Upper lobe of left lung (tissue), 6 donors: ENCODE data around the gene KMT2E. TPM values are rescaled to one million over a fixed set of nuclear protein-coding genes. Genes with fewer than 3 reads are reported as not detected.

Source experiments
- ATAC-seq, 2 donors: fragments of 200-7000 bp; cut with Tn5 transposase; one replicate each; pipeline ENCODE4 v1.9.1; 2022; ENCODE audit warnings: mild to moderate bottlenecking in 2 of 2, moderate library complexity in 2 of 2; ENCODE audit not compliant: low FRiP score in 2 of 2
- DNase-seq, 2 donors: peaks; one replicate each; pipeline ENCODE4 v3.0.0-alpha.2; 2019 to 2020
- H3K27ac ChIP-seq, 4 donors: fragments of 200-600 bp; sonication (generic); one replicate each; pipeline ENCODE4 v1.5.1; 2016 to 2019
- H3K27me3 ChIP-seq, 4 donors: fragments of 200-600 bp; sonication (generic); one replicate each; pipeline ENCODE4 v1.5.1; 2017 to 2019
- H3K36me3 ChIP-seq, 4 donors: fragments of 200-600 bp; sonication (generic); one replicate each; pipeline ENCODE4 v1.5.1; 2016 to 2019
- H3K4me1 ChIP-seq, 4 donors: fragments of 200-600 bp; sonication (generic); one replicate each; pipeline ENCODE4 v1.5.1; 2018 to 2019
- H3K4me3 ChIP-seq, 4 donors: fragments of 200-600 bp; sonication (generic); one replicate each; pipeline ENCODE4 v1.5.1; 2017 to 2019; ENCODE audit warnings: mild to moderate bottlenecking in 2 of 4, moderate library complexity in 1 of 4
- H3K9me3 ChIP-seq, 4 donors: fragments of 200-600 bp; sonication (generic); one replicate each; pipeline ENCODE4 v1.5.1; 2018 to 2019
- EP300 ChIP-seq, 4 donors: sonication (generic); formaldehyde crosslinking; IDR thresholded peaks; one replicate each; pipeline ENCODE4 v1.5.1; 2017; ENCODE audit warnings: antibody characterized with exemption in 4 of 4, control low read depth in 2 of 4
- POLR2A ChIP-seq, 4 donors: fragments of 450-650 bp; IDR thresholded peaks; one replicate each; pipeline ENCODE4 v1.5.1; 2016 to 2017; ENCODE audit warnings: antibody characterized with exemption in 4 of 4, mild to moderate bottlenecking in 2 of 4
- POLR2AphosphoS5 ChIP-seq, 2 donors: sonication (generic); formaldehyde crosslinking; IDR thresholded peaks; one replicate each; pipeline ENCODE4 v1.5.1; 2017; ENCODE audit warnings: antibody characterized with exemption in 2 of 2
- WGBS, 2 donors: methylation state at CpG; one replicate each; pipeline ENCODE4 v1.1.5; 2017 to 2018; 5-methylcytosine and 5-hydroxymethylcytosine counted together
- total RNA-seq, 6 donors: library from RNA; depleted of rRNA in 4 of 6; stranded (reverse); fragments of >200 nt in 4 of 6; gene quantifications; one replicate each; pipeline versions ENCODE4 v1.1.0 to v1.2.1, GENCODE V29; 2016 to 2021
- TF ChIP-seq, protein P1 (sequence below), 6 experiments: fragments of 450-650 bp in 4 of 6; fragments of 200-600 bp in 2 of 6; sonication (generic) in 2 of 6; IDR thresholded peaks; one replicate each; pipeline ENCODE4 v1.5.1; 2016 to 2019; ENCODE audit warnings: antibody characterized with exemption in 6 of 6
- donor health status: DM: no; HTN: no; CAD: no; lungs with moderate emphysema.
- donor health status: DM: no; HTN: yes; CAD: no; lungs with severe emphysema.

The KMT2E gene
- total RNA-seq, 6 donors from 2014 or later, result 77.3 to 182 (median 105) TPM

DNA sequence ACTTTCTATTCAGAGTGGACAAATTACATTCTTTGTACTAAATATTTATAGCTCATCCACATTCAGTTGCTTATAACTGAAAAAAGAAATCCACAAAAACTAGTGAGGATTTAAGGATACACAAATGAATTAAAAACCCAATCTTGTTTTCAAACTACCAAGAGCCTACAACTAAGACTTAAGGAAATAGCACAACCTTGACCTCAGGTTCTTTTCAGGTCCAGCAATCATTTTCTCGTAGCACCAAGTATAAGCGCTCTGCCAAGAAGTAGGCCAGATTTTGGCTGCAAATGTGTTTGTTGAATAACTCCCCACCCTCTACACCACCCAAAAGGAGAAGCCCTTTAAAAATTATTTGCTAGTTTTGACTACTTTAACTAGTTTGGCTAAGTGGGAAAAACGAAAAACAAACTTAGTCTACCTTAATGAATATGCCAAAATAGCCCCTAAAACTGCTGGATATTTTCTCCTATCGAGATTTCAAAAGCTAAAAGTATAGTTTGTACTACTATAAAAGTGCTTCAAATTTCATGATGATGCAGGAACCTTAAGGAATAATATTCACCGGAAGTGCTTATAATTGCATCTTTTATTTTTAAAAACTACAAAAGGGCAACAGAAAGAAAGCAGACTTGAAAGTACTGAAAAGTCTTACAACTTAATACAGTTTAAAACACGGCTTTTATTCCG, 2.7 kb upstream of the KMT2E start:
- 2 to 4% methylated on average over 7 of the region's 7 CpGs for WGBS, 2 donors
- Histone ChIP-seq H3K4me1 (peaks cover 28 to 49% (median 43%) of the 10 kb centered on the region in 4 donors), H3K27me3 (no peaks in the 10 kb centered on the region), H3K27ac (peak overlapping the region; percentile 99 to 100 (median 100)), H3K36me3 (no peaks in the 10 kb centered on the region), H3K4me3 (peak overlapping the region; percentile 55 to 81 (median 71)), H3K9me3 (no peaks in the 10 kb centered on the region)
- no peak for DNase-seq
- ATAC-seq, result no peak
- TF ChIP-seq, protein P1, sequence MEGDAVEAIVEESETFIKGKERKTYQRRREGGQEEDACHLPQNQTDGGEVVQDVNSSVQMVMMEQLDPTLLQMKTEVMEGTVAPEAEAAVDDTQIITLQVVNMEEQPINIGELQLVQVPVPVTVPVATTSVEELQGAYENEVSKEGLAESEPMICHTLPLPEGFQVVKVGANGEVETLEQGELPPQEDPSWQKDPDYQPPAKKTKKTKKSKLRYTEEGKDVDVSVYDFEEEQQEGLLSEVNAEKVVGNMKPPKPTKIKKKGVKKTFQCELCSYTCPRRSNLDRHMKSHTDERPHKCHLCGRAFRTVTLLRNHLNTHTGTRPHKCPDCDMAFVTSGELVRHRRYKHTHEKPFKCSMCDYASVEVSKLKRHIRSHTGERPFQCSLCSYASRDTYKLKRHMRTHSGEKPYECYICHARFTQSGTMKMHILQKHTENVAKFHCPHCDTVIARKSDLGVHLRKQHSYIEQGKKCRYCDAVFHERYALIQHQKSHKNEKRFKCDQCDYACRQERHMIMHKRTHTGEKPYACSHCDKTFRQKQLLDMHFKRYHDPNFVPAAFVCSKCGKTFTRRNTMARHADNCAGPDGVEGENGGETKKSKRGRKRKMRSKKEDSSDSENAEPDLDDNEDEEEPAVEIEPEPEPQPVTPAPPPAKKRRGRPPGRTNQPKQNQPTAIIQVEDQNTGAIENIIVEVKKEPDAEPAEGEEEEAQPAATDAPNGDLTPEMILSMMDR (IDR thresholded peaks at IDR 0.05), result no peak
- TF ChIP-seq EP300 (IDR thresholded peaks at IDR 0.05) (no peak), POLR2A (IDR thresholded peaks at IDR 0.05) (no peak), POLR2AphosphoS5 (IDR thresholded peaks at IDR 0.05) (no peak)

DNA sequence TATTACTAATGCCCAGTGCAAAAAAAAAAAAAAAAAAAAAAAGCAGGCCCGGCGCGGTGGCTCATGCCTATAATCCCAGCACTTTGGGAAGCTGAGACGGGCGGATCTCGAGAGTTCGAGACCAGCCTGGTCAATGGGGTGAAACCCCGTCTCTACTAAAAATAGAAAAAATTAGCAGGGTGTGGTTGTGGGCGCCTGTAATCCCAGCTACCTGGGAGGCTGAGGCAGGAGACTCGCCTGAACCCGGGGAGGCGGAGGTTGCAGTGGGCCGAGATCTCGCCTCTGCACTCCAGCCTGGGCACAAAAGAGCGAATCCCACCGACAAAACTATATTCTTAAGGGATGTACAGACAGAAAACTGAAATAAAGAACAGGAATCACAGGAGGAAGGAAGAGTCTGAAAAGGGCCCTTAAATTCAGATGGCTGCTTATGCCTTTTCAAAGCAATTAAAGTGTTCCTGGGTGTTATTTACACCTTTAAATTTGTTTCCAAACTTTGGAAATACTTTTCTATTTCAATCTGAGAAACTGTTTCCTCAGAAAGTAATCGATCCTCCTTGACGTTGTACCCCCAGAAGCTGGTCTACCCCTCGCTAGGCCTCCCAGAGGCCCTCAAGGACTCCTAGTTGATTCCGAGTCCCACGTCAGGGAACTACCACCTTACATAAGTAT, 2.0 kb upstream of the KMT2E start:
- TF ChIP-seq EP300 (IDR thresholded peaks at IDR 0.05) (no peak), POLR2AphosphoS5 (IDR thresholded peaks at IDR 0.05) (no peak), POLR2A (IDR thresholded peaks at IDR 0.05) (no peak)
- TF ChIP-seq, protein P1 (IDR thresholded peaks at IDR 0.05), result no peak
- Histone ChIP-seq H3K27ac (peak overlapping the region; percentile 99 to 100 (median 100)), H3K4me1 (peaks cover 22 to 44% (median 42%) of the 10 kb centered on the region in 4 donors), H3K36me3 (no peaks in the 10 kb centered on the region), H3K4me3 (peak overlapping the region; percentile 55 to 81 (median 71)), H3K27me3 (no peaks in the 10 kb centered on the region), H3K9me3 (no peaks in the 10 kb centered on the region)
- 0 to 1% methylated on average over 21 of the region's 21 CpGs for WGBS, 2 donors
- no peak for ATAC-seq
- DNase-seq, result no peak

DNA sequence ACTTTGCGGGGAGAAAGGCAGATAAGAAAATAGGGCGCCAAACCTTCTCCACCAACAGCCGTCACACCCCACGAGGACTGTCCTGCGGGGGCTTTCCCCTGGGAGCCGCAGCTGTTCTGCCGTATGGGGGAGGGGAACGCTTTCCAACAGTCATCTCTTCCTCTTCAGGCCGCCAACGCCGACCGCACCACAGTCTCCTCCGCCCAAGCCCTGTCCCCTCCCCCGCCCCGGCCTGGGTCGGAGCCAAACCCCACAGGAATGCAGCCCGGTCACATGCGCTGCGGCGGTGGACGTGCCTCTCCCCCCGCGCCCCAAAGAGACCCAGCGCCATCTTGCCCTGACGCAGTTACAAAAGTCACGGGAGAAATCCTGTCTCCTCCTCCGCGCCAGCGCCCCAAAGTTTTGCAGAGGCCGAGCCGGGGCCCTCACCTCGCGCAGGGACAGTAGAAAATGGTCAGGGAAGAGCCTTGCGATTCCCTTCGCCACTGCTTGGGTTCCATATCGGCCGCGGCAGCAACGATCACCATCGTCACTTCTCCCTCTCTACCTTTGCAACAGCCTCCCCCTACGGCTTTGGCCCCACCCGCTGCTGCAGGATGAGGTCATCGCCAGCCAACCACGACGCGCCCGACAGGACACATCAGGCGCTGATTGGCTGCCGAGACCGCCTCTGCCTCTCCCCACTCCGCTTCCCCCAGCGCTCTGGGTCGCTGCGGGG, 1.3 kb upstream of the KMT2E start:
- Histone ChIP-seq H3K4me1 (peaks cover 15 to 44% (median 41%) of the 10 kb centered on the region in 4 donors), H3K27me3 (no peaks in the 10 kb centered on the region), H3K9me3 (no peaks in the 10 kb centered on the region), H3K4me3 (peak overlapping the region; percentile 55 to 81 (median 71)), H3K36me3 (no peaks in the 10 kb centered on the region), H3K27ac (peak overlapping the region; percentile 99 to 100 (median 100))
- ATAC-seq (peak; percentile 92 to 98), DNase-seq (peak; percentile 100)
- 0% methylated on average over 30 to 52 of the region's 54 CpGs for WGBS, 2 donors
- TF ChIP-seq POLR2A (IDR thresholded peaks at IDR 0.05) (peak in 1 of 4 donors; percentile 63), EP300 (IDR thresholded peaks at IDR 0.05) (peak in 2 of 4 donors; percentile 86 to 97), POLR2AphosphoS5 (IDR thresholded peaks at IDR 0.05) (peak; percentile 98 to 99)
- TF ChIP-seq, protein P1 (IDR thresholded peaks at IDR 0.05), result peak in 2 of 6 experiments; percentile 2 to 11

DNA sequence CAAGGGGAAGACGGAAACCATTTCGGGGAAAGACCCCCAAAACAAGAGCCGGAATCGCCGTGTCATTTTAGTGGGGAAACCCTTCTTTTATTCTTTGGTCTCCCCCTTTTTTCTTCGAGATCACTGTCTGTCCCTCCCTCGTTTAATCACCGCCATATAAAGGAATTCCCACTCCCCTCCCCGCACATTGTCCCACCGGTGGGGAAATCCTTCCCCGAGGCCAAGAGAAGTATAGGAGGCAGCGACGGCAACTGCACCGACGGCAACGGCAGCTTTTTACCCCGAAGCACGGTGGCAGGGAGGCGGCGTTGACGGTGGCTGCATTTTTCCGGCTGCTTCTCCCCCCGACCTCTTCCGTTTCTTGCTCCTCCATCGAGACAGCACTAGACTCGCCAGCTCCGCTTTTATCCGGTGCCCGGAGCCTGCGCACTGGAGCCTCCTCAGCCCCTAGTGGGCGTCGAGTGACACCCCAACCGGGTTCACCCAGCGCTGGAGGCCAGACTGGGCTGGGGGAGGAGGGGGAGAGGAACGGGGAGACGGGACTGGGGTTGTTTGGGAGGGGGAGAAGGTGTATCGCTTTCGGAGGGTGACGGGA, 687 bp upstream of the KMT2E start:
- ATAC-seq (peak; percentile 89 to 95), DNase-seq (peak; percentile 94)
- Histone ChIP-seq H3K27me3 (no peaks in the 10 kb centered on the region), H3K9me3 (no peaks in the 10 kb centered on the region), H3K27ac (peak overlapping the region; percentile 99 to 100 (median 100)), H3K36me3 (no peaks in the 10 kb centered on the region), H3K4me3 (peak overlapping the region; percentile 45 to 81 (median 71)), H3K4me1 (peaks cover 14 to 44% (median 41%) of the 10 kb centered on the region in 4 donors)
- TF ChIP-seq POLR2AphosphoS5 (IDR thresholded peaks at IDR 0.05) (peak; percentile 60 to 80), EP300 (IDR thresholded peaks at IDR 0.05) (peak in 2 of 4 donors; percentile 26 to 67), POLR2A (IDR thresholded peaks at IDR 0.05) (peak; percentile 12 to 99 (median 76))
- TF ChIP-seq, protein P1 (IDR thresholded peaks at IDR 0.05), result peak; percentile 20 to 85 (median 76)
- WGBS, 2 donors, result 1% methylated on average over 27 to 37 of the region's 39 CpGs
